ENCODE data around the gene TMEM220.

TMEM220 gene

DNA sequence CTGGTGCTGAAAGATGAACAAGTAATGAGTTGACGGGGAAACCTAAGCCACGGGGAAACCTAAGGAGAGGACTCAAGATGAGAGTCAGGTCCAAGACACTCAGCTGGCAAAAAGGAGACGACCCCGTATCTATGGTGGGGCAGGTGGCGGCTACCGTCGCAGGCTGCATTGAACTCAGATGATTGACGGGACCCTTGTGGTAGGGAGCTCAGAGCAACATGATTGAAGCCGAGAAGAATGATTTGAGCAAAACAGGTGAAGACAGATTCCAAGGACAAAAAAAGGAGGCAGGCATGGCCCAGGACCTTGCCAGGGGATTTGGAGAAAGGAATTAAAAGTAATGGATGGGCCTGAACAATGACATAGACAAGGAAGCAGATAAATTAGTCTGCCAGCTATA lies 65.3 kb downstream of the TMEM220 start:
- no peak for DNase-seq (ENCODE audit: low spot score)

Measured in NAMALWA (cell line).